Measurements from ENCODE around the gene GMDS. TPM values are rescaled to one million over a fixed set of nuclear protein-coding genes. Genes with fewer than 3 reads are reported as not detected.

Gene GMDS
- total and polyA plus RNA-seq, 2 of the 13 experiments (the other 11 are each of a cell fraction or from before 2014, with no cell fraction given): 64.4 to 112 TPM

- TF ChIP-seq, protein P1, sequence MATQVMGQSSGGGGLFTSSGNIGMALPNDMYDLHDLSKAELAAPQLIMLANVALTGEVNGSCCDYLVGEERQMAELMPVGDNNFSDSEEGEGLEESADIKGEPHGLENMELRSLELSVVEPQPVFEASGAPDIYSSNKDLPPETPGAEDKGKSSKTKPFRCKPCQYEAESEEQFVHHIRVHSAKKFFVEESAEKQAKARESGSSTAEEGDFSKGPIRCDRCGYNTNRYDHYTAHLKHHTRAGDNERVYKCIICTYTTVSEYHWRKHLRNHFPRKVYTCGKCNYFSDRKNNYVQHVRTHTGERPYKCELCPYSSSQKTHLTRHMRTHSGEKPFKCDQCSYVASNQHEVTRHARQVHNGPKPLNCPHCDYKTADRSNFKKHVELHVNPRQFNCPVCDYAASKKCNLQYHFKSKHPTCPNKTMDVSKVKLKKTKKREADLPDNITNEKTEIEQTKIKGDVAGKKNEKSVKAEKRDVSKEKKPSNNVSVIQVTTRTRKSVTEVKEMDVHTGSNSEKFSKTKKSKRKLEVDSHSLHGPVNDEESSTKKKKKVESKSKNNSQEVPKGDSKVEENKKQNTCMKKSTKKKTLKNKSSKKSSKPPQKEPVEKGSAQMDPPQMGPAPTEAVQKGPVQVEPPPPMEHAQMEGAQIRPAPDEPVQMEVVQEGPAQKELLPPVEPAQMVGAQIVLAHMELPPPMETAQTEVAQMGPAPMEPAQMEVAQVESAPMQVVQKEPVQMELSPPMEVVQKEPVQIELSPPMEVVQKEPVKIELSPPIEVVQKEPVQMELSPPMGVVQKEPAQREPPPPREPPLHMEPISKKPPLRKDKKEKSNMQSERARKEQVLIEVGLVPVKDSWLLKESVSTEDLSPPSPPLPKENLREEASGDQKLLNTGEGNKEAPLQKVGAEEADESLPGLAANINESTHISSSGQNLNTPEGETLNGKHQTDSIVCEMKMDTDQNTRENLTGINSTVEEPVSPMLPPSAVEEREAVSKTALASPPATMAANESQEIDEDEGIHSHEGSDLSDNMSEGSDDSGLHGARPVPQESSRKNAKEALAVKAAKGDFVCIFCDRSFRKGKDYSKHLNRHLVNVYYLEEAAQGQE (IDR thresholded peaks at IDR 0.05; ENCODE audit: borderline replicate concordance in 1 of 2, low read depth in 1 of 2, low read length in 2 of 2): no peak
- no peak for TF ChIP-seq CERS6 (CRISPR knock-in tag; IDR thresholded peaks at IDR 0.05)
- no peak for TF ChIP-seq CCAR2 (optimal IDR thresholded peaks at IDR 0.05; ENCODE audit: low read depth, low read length)
- TF ChIP-seq PITX1 (CRISPR knock-in tag; IDR thresholded peaks at IDR 0.05): no peak
- TF ChIP-seq ZNF124 (CRISPR knock-in tag; IDR thresholded peaks at IDR 0.05): no peak
- TF ChIP-seq TIGD3 (CRISPR knock-in tag; IDR thresholded peaks at IDR 0.05; ENCODE audit: borderline replicate concordance): no peak
- TF ChIP-seq ZNF468 (CRISPR knock-in tag; IDR thresholded peaks at IDR 0.05): no peak
- TF ChIP-seq ZNF816 (CRISPR knock-in tag; IDR thresholded peaks at IDR 0.05; ENCODE audit: borderline replicate concordance): no peak
- no peak for TF ChIP-seq AHDC1 (CRISPR knock-in tag; IDR thresholded peaks at IDR 0.05; ENCODE audit: borderline replicate concordance)
- TF ChIP-seq, protein P2, sequence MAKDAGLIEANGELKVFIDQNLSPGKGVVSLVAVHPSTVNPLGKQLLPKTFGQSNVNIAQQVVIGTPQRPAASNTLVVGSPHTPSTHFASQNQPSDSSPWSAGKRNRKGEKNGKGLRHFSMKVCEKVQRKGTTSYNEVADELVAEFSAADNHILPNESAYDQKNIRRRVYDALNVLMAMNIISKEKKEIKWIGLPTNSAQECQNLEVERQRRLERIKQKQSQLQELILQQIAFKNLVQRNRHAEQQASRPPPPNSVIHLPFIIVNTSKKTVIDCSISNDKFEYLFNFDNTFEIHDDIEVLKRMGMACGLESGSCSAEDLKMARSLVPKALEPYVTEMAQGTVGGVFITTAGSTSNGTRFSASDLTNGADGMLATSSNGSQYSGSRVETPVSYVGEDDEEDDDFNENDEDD (CRISPR knock-in tag; IDR thresholded peaks at IDR 0.05; ENCODE audit: borderline replicate concordance): no peak
Observed at GRCh38 chr6:1786455-1787453, 458.7 kb downstream of the GMDS start (continued).
